Right lobe of liver (tissue), 4 donors: ENCODE measurements around the gene ADSS1.

Experiments used
- CTCF ChIP-seq, 4 donors: fragments of 200-600 bp in 3 of 4; fragments of 450-650 bp in 1 of 4; IDR thresholded peaks; one replicate each; pipeline versions ENCODE4 v1.5.1 to v1.8.0; 2016 to 2022; ENCODE audit warnings: antibody characterized with exemption in 4 of 4, mild to moderate bottlenecking in 2 of 4
- POLR2A ChIP-seq: fragments of 450-650 bp; IDR thresholded peaks from one replicate; pipeline ENCODE4 v1.6.1; 2017; ENCODE audit warnings: antibody characterized with exemption, mild to moderate bottlenecking
- donor health status: DM: no; HTN: no; CAD: no.
- donor health status: DM: no; HTN: no; CAD: no.
- donor health status: DM: no; HTN: yes; CAD: no.

- TF ChIP-seq CTCF (IDR thresholded peaks at IDR 0.05) = no peak
- TF ChIP-seq POLR2A = no peak
Observed at GRCh38 chr14:104703269-104703668, 20.8 kb upstream of the ADSS1 start.
